ENCODE measurements around the gene IVNS1ABP. TPM values are rescaled to one million over a fixed set of nuclear protein-coding genes. Genes with fewer than 3 reads are reported as not detected.
A peak's percentile ranks its signal among the peaks of the same experiment; 100 is the strongest.
"Not testable (repeated sequence)": the region's sequence is repeated elsewhere in the genome, so short reads cannot be mapped to it uniquely, and the experiment has no call there.

The IVNS1ABP gene
- total and polyA plus RNA-seq, 5 donors from 2014 or later: 66.9 to 373 (median 81.3) TPM

DNA sequence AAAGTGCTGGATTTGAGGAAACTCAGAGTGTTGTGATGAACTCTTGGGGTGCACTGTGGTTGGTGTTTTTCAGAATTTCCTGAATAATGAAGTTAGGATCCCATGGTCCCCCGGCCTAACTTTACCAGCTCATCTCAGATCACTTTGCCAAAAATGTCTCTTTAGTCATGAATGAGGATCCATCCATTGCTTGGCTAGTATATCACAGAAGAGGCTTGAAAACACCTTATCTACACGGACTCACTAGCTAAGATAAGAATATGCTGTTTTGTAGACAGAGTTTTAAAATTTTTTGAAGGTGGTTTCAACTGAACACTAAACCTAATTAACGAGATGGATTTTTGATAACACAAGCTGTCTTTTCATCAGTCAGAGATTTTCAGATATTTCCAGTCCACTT is 53.8 kb downstream of the IVNS1ABP start:
- Histone ChIP-seq H3K27ac (ENCODE audit: insufficient read depth, low read length, poor library complexity, severe bottlenecking) (no peak overlapping the region), H3K27me3 (ENCODE audit: control insufficient read depth, insufficient read depth, low read length) (no peaks in the 10 kb centered on the region), H3K36me3 (ENCODE audit: control insufficient read depth, insufficient read depth, low read length) (no peaks in the 10 kb centered on the region), H3K4me1 (ENCODE audit: control insufficient read depth, insufficient read depth, low read length, poor library complexity, severe bottlenecking) (peaks cover 4% of the 10 kb centered on the region), H3K9me3 (ENCODE audit: control insufficient read depth in 2 of 2, low read length in 2 of 2) (no peaks in the 10 kb centered on the region), H3K4me3 (ENCODE audit: low read depth, low read length) (no peak overlapping the region)
- peaks cover 8 to 26% (median 16%) of the 10 kb centered on the region in 4 donors for H3K4me1 Mint-ChIP-seq
- no peak overlapping the region for H3K4me3 Mint-ChIP-seq
- no peaks in the 10 kb centered on the region for H3K27me3 Mint-ChIP-seq
- H3K27ac Mint-ChIP-seq: no peak overlapping the region
- peaks cover 11% of the 10 kb centered on the region for H3K36me3 Mint-ChIP-seq
- ATAC-seq (ENCODE audit: low read depth in 2 of 2): no peak
- peaks cover 1 to 11% (median 6%) of the 10 kb centered on the region in 7 donors for H3K9me3 Mint-ChIP-seq
- DNase-seq: no peak

DNA sequence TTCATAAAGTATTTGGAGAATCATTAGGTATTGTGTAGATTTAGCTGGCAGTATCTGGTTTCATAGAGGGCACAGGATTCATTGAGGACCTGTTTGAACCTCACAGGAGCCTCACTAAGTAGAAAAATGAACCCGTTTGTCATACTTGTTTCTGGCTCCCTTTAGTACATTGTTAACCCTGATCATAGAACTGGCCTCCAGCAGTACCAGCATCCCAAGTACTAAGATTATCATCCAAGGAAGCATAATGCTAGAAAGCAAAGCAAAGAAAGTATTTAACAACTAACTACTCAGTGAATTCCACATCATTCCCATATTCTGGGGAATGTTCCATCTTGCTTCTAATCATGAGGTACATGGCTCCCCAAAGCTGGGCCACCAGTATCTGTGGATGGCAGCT is 54.9 kb downstream of the IVNS1ABP start:
- H3K36me3 Mint-ChIP-seq: peaks cover 10% of the 10 kb centered on the region
- no peak overlapping the region for H3K4me3 Mint-ChIP-seq
- no peak for DNase-seq
- no peaks in the 10 kb centered on the region for H3K36me3 ChIP-seq (ENCODE audit: control insufficient read depth, insufficient read depth, low read length)
- no peaks in the 10 kb centered on the region for H3K27me3 Mint-ChIP-seq
- H3K27ac Mint-ChIP-seq: peak overlapping the region in 1 of 3 donors; percentile 3
- no peak overlapping the region for H3K4me3 ChIP-seq (ENCODE audit: low read depth, low read length)
- H3K9me3 Mint-ChIP-seq: peaks cover 1 to 11% (median 7%) of the 10 kb centered on the region in 7 donors
- no peak for ATAC-seq (ENCODE audit: low read depth in 2 of 2)
- no peak overlapping the region for H3K27ac ChIP-seq (ENCODE audit: insufficient read depth, low read length, poor library complexity, severe bottlenecking)
- H3K9me3 ChIP-seq (ENCODE audit: control insufficient read depth in 2 of 2, low read length in 2 of 2): no peaks in the 10 kb centered on the region
- peaks cover 4% of the 10 kb centered on the region for H3K4me1 ChIP-seq (ENCODE audit: control insufficient read depth, insufficient read depth, low read length, poor library complexity, severe bottlenecking)
- H3K27me3 ChIP-seq (ENCODE audit: control insufficient read depth, insufficient read depth, low read length): no peaks in the 10 kb centered on the region
- peaks cover 16 to 32% (median 24%) of the 10 kb centered on the region in 4 donors for H3K4me1 Mint-ChIP-seq

DNA sequence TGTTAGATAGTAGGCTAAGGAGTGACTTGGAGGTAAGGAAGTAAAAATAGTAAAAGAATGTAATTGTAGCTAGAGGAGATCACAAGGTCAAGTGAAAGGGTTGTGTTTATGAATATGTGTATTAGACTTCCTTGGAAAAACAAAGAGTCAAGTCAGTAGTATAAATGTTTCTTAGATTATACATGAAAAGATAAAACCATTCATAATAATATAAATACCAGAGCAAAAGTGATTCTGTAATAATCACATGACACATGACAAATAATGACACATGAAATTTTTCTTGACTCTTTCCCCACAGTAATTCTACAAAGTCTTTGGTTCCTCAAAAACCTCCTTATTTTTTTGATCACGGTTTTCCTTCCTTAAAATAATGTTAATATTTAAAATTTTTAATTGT is 56.4 kb downstream of the IVNS1ABP start:
- Mint-ChIP-seq H3K27ac (no peak overlapping the region), H3K4me1 (peaks cover 17 to 36% (median 25%) of the 10 kb centered on the region in 4 donors), H3K4me3 (no peak overlapping the region), H3K9me3 (peaks cover 1 to 11% (median 7%) of the 10 kb centered on the region in 7 donors), H3K36me3 (peaks cover 8% of the 10 kb centered on the region), H3K27me3 (no peaks in the 10 kb centered on the region)
- Histone ChIP-seq H3K27me3 (ENCODE audit: control insufficient read depth, insufficient read depth, low read length) (no peaks in the 10 kb centered on the region), H3K4me1 (ENCODE audit: control insufficient read depth, insufficient read depth, low read length, poor library complexity, severe bottlenecking) (peaks cover 4% of the 10 kb centered on the region), H3K9me3 (ENCODE audit: control insufficient read depth in 2 of 2, low read length in 2 of 2) (no peaks in the 10 kb centered on the region), H3K36me3 (ENCODE audit: control insufficient read depth, insufficient read depth, low read length) (no peaks in the 10 kb centered on the region), H3K27ac (ENCODE audit: insufficient read depth, low read length, poor library complexity, severe bottlenecking) (no peak overlapping the region), H3K4me3 (ENCODE audit: low read depth, low read length) (no peak overlapping the region)
- no peak for ATAC-seq (ENCODE audit: low read depth in 2 of 2)
- DNase-seq: no peak

DNA sequence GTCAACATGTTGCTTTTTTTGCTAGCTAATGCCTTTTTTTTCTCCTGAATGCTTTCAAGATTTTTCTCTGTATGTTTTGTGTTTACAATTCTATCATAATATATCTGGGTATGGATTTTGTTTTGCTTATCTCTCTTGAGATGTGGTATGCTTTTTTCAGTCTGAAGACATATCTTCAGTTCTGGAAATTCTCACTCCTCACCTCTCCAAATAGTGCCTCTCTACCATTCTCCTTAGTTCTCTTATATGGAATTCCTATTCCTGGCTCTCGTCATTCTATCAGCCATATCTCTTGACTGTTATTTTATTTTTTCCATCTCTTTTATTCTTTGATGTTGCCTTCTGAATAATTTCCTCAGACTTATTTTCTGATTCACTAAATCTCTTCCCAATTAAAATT is 58.4 kb downstream of the IVNS1ABP start:
- Mint-ChIP-seq H3K27ac (peak overlapping the region in 2 of 3 donors; percentile 36 to 67), H3K4me3 (peak overlapping the region in 2 of 4 donors; percentile 39 to 59), H3K36me3 (peaks cover 8% of the 10 kb centered on the region)

DNA sequence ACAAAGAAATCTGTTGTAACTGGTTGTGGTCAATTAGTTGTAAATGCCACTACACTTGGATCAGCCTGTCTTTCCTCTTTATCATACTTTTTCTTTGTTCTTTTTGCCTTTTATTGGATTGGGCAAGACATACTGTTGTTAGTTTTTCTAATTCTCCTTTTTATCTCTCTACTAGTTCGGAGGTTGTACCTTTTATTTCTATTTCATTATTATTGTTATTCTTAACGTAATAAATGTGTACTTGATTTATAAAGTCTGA is 59.2 kb downstream of the IVNS1ABP start:
- Mint-ChIP-seq H3K4me1 (peaks cover 17 to 37% (median 25%) of the 10 kb centered on the region in 4 donors), H3K9me3 (peaks cover 0 to 12% (median 10%) of the 10 kb centered on the region in 7 donors), H3K36me3 (peaks cover 4% of the 10 kb centered on the region), H3K27ac (peak overlapping the region in 2 of 3 donors; percentile 36 to 81), H3K27me3 (no peaks in the 10 kb centered on the region), H3K4me3 (peak overlapping the region in 3 of 4 donors; percentile 31 to 60 (median 55))
- Histone ChIP-seq H3K4me3 (ENCODE audit: low read depth, low read length) (peak overlapping the region; percentile 3), H3K4me1 (ENCODE audit: control insufficient read depth, insufficient read depth, low read length, poor library complexity, severe bottlenecking) (peaks cover 4% of the 10 kb centered on the region), H3K27ac (ENCODE audit: insufficient read depth, low read length, poor library complexity, severe bottlenecking) (no peak overlapping the region), H3K36me3 (ENCODE audit: control insufficient read depth, insufficient read depth, low read length) (no peaks in the 10 kb centered on the region), H3K9me3 (ENCODE audit: control insufficient read depth in 2 of 2, low read length in 2 of 2) (no peaks in the 10 kb centered on the region), H3K27me3 (ENCODE audit: control insufficient read depth, insufficient read depth, low read length) (no peaks in the 10 kb centered on the region)
- ATAC-seq (ENCODE audit: low read depth in 2 of 2) (no peak), DNase-seq (no peak)

More for the DNA sequence above, 58.4 kb downstream of the IVNS1ABP start:
- H3K36me3 ChIP-seq (ENCODE audit: control insufficient read depth, insufficient read depth, low read length): no peaks in the 10 kb centered on the region
- no peak overlapping the region for H3K4me3 ChIP-seq (ENCODE audit: low read depth, low read length)
- Mint-ChIP-seq H3K9me3 (peaks cover 0 to 13% (median 9%) of the 10 kb centered on the region in 7 donors), H3K27me3 (no peaks in the 10 kb centered on the region), H3K4me1 (peaks cover 17 to 37% (median 25%) of the 10 kb centered on the region in 4 donors)
- no peak for ATAC-seq (ENCODE audit: low read depth in 2 of 2)
- DNase-seq: no peak
- H3K27ac ChIP-seq (ENCODE audit: insufficient read depth, low read length, poor library complexity, severe bottlenecking): no peak overlapping the region
- H3K4me1 ChIP-seq (ENCODE audit: control insufficient read depth, insufficient read depth, low read length, poor library complexity, severe bottlenecking): peaks cover 4% of the 10 kb centered on the region
- H3K9me3 ChIP-seq (ENCODE audit: control insufficient read depth in 2 of 2, low read length in 2 of 2): no peaks in the 10 kb centered on the region
- H3K27me3 ChIP-seq (ENCODE audit: control insufficient read depth, insufficient read depth, low read length): no peaks in the 10 kb centered on the region

DNA sequence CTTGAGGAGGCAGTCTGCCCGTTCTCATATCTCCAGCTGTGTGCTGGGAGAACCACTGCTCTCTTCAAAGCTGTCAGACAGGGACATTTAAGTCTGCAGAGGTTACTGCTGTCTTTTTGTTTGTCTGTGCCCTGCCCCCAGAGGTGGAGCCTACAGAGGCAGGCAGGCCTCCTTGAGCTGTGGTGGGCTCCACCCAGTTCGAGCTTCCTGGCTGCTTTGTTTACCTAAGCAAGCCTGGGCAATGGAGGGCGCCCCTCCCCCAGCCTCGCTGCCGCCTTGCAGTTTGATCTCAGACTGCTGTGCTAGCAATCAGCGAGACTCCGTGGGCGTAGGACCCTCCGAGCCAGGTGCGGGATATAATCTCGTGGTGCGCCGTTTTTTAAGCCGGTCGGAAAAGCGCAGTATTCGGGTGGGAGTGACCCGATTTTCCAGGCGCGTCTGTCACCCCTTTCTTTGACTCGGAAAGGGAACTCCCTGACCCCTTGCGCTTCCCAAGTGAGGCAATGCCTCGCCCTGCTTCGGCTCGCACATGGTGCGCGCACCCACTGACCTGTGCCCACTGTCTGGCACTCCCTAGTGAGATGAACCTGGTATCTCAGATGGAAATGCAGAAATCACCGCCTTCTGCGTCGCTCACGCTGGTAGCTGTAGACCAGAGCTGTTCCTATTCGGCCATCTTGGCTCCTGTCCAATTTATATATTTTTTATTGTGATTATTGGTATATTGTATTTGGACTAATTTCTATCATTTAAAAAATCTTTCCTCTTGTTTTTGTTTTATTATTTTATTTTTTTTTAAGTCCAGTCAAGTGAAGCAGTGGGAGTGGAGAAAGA is 59.7 kb downstream of the IVNS1ABP start:
- not testable (repeated sequence) for ATAC-seq (ENCODE audit: low read depth in 2 of 2); DNase-seq; H3K27me3 Mint-ChIP-seq; H3K9me3 ChIP-seq (ENCODE audit: control insufficient read depth in 2 of 2, low read length in 2 of 2); H3K4me1 ChIP-seq (ENCODE audit: control insufficient read depth, insufficient read depth, low read length, poor library complexity, severe bottlenecking); H3K27ac ChIP-seq (ENCODE audit: insufficient read depth, low read length, poor library complexity, severe bottlenecking); H3K27me3 ChIP-seq (ENCODE audit: control insufficient read depth, insufficient read depth, low read length); H3K36me3 Mint-ChIP-seq; H3K36me3 ChIP-seq (ENCODE audit: control insufficient read depth, insufficient read depth, low read length)
- Mint-ChIP-seq H3K9me3 (peaks cover 0 to 11% (median 10%) of the 10 kb centered on the region in 7 donors), H3K27ac (peak overlapping the region; percentile 36 to 59 (median 52)), H3K4me3 (peak overlapping the region; percentile 7 to 60 (median 44)), H3K4me1 (peaks cover 17 to 37% (median 25%) of the 10 kb centered on the region in 4 donors)
- peak overlapping the region; percentile 3 for H3K4me3 ChIP-seq (ENCODE audit: low read depth, low read length)

DNA sequence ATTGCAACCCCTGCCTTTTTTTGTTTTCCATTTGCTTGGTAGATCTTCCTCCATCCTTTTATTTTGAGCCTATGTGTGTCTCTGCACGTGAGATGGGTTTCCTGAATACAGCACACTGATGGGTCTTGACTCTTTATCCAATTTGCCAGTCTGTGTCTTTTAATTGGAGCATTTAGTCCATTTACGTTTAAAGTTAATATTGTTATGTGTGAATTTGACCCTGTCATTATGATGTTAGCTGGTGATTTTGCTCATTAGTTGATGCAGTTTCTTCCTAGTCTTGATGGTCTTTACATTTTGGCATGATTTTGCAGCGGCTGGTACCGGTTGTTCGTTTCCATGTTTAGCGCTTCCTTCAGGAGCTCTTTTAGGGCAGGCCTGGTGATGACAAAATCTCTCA is 61.4 kb downstream of the IVNS1ABP start:
- not testable (repeated sequence) for H3K27me3 ChIP-seq (ENCODE audit: control insufficient read depth, insufficient read depth, low read length); H3K27me3 Mint-ChIP-seq; H3K4me3 Mint-ChIP-seq; H3K4me1 ChIP-seq (ENCODE audit: control insufficient read depth, insufficient read depth, low read length, poor library complexity, severe bottlenecking); H3K27ac Mint-ChIP-seq; H3K27ac ChIP-seq (ENCODE audit: insufficient read depth, low read length, poor library complexity, severe bottlenecking); DNase-seq; H3K36me3 ChIP-seq (ENCODE audit: control insufficient read depth, insufficient read depth, low read length); H3K9me3 ChIP-seq (ENCODE audit: control insufficient read depth in 2 of 2, low read length in 2 of 2); ATAC-seq (ENCODE audit: low read depth in 2 of 2); H3K4me3 ChIP-seq (ENCODE audit: low read depth, low read length); H3K36me3 Mint-ChIP-seq
- peaks cover 0 to 11% (median 6%) of the 10 kb centered on the region in 7 donors for H3K9me3 Mint-ChIP-seq
- H3K4me1 Mint-ChIP-seq: peaks cover 17 to 44% (median 26%) of the 10 kb centered on the region in 4 donors

DNA sequence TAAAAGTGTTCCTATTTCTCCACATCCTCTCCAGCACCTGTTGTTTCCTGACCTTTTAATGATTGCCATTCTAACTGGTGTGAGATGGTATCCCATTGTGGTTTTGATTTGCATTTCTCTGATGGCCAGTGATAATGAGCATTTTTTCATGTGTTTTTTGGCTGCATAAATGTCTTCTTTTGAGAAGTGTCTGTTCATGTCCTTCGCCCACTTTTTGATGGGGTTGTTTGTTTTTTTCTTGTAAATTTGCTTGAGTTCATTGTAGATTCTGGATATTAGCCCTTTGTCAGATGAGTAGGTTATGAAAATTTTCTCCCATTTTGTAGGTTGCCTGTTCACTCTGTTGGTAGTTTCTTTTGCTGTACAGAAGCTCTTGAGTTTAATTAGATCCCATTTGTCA is 64.6 kb downstream of the IVNS1ABP start:
- H3K27me3 Mint-ChIP-seq; H3K27ac Mint-ChIP-seq; H3K36me3 ChIP-seq (ENCODE audit: control insufficient read depth, insufficient read depth, low read length); H3K9me3 ChIP-seq (ENCODE audit: control insufficient read depth in 2 of 2, low read length in 2 of 2); H3K27ac ChIP-seq (ENCODE audit: insufficient read depth, low read length, poor library complexity, severe bottlenecking); H3K4me3 ChIP-seq (ENCODE audit: low read depth, low read length); DNase-seq; ATAC-seq (ENCODE audit: low read depth in 2 of 2); H3K36me3 Mint-ChIP-seq; H3K4me1 ChIP-seq (ENCODE audit: control insufficient read depth, insufficient read depth, low read length, poor library complexity, severe bottlenecking); H3K27me3 ChIP-seq (ENCODE audit: control insufficient read depth, insufficient read depth, low read length); H3K4me3 Mint-ChIP-seq; H3K9me3 Mint-ChIP-seq: not testable (repeated sequence)
- H3K4me1 Mint-ChIP-seq: peaks cover 9 to 36% (median 11%) of the 10 kb centered on the region in 4 donors

All from CD4-positive, CD25-positive, alpha-beta regulatory T cell (primary cell).